EL (cell line): ENCODE data around the gene P2RX2.
A peak's percentile ranks its signal among the peaks of the same experiment; 100 is the strongest.

Experiments
- DNase-seq: peaks from one replicate; pipeline ENCODE4 v3.0.0-alpha.2; 2016

P2RX2 gene

GRCh38 chr12:132618683-132619043, at the start of gene P2RX2:
Gene P2RX2, plus strand, starts transcription at chr12:132618776. Its CDS starts 41 bp downstream, at chr12:132618817.
- DNase-seq: no peak

- DNase-seq: no peak
Observed at GRCh38 chr12:132568826-132569480, 49.6 kb upstream of the P2RX2 start.

GRCh38 chr12:132569856-132570480, 48.6 kb upstream of the P2RX2 start:
- no peak for DNase-seq

- DNase-seq: no peak
Observed at GRCh38 chr12:132570635-132571034, 47.9 kb upstream of the P2RX2 start.

GRCh38 chr12:132571051-132571450, 47.5 kb upstream of the P2RX2 start:
- no peak for DNase-seq

GRCh38 chr12:132571598-132571997, 47.0 kb upstream of the P2RX2 start:
- peak; percentile 18 for DNase-seq

- DNase-seq: no peak
Observed at GRCh38 chr12:132572106-132572505, 46.5 kb upstream of the P2RX2 start.

- no peak for DNase-seq
Observed at GRCh38 chr12:132572801-132573760, 45.5 kb upstream of the P2RX2 start.

GRCh38 chr12:132574271-132574996, 44.1 kb upstream of the P2RX2 start:
- no peak for DNase-seq

- DNase-seq: no peak
Observed at GRCh38 chr12:132575661-132576060, 42.9 kb upstream of the P2RX2 start.

- no peak for DNase-seq
Observed at GRCh38 chr12:132576701-132577100, 41.9 kb upstream of the P2RX2 start.

GRCh38 chr12:132577191-132577920, 41.2 kb upstream of the P2RX2 start:
- DNase-seq: no peak

- DNase-seq: no peak
Observed at GRCh38 chr12:132578118-132578517, 40.5 kb upstream of the P2RX2 start.

- no peak for DNase-seq
Observed at GRCh38 chr12:132578826-132579225, 39.8 kb upstream of the P2RX2 start.

- no peak for DNase-seq
Observed at GRCh38 chr12:132579744-132580143, 38.8 kb upstream of the P2RX2 start.

GRCh38 chr12:132580701-132581292, 37.8 kb upstream of the P2RX2 start:
- DNase-seq: no peak

GRCh38 chr12:132581348-132582057, 37.1 kb upstream of the P2RX2 start:
- DNase-seq: no peak

GRCh38 chr12:132582058-132582420, 36.5 kb upstream of the P2RX2 start:
- no peak for DNase-seq

- no peak for DNase-seq
Observed at GRCh38 chr12:132582582-132583410, 35.8 kb upstream of the P2RX2 start.

- DNase-seq: no peak
Observed at GRCh38 chr12:132583411-132583710, 35.2 kb upstream of the P2RX2 start.

- DNase-seq: no peak
Observed at GRCh38 chr12:132583736-132584135, 34.8 kb upstream of the P2RX2 start.
